ENCODE results near the gene NT5M.

DNA sequence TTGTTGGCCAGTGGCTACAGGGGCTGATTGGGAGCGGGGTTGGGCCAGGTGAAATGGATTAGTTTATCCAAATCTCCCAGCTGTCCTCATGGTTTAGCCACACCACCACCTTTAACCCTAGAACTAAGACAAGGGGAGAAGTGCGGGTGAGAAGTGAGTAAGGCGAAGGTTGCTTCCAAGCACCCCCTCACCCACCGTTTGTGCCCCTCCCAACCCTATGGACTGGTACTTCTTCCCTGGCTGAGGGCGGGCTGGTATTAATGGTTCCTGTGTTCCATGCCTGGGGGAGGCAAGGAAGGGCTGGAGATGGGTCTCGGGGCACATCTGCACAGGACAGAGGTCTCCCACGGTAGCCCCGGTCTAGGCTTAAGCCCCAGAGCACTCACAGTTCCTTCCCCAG, 25.1 kb downstream of the NT5M start:
- no peak for TF ChIP-seq POLR2A (IDR thresholded peaks at IDR 0.05)
- TF ChIP-seq, protein P1, sequence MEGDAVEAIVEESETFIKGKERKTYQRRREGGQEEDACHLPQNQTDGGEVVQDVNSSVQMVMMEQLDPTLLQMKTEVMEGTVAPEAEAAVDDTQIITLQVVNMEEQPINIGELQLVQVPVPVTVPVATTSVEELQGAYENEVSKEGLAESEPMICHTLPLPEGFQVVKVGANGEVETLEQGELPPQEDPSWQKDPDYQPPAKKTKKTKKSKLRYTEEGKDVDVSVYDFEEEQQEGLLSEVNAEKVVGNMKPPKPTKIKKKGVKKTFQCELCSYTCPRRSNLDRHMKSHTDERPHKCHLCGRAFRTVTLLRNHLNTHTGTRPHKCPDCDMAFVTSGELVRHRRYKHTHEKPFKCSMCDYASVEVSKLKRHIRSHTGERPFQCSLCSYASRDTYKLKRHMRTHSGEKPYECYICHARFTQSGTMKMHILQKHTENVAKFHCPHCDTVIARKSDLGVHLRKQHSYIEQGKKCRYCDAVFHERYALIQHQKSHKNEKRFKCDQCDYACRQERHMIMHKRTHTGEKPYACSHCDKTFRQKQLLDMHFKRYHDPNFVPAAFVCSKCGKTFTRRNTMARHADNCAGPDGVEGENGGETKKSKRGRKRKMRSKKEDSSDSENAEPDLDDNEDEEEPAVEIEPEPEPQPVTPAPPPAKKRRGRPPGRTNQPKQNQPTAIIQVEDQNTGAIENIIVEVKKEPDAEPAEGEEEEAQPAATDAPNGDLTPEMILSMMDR (IDR thresholded peaks at IDR 0.05) = no peak
